ENCODE results near the gene CYB5B.

CYB5B gene

GRCh38 chr16:69448470-69449193 lies 24.2 kb downstream of the CYB5B start:
- FAIRE-seq: no peak

- FAIRE-seq: no peak
These were observed 26.7 kb downstream of the CYB5B start for GRCh38 chr16:69451166-69451565.

GRCh38 chr16:69453936-69454335 lies 29.5 kb downstream of the CYB5B start:
- FAIRE-seq: no peak

- FAIRE-seq: no peak
These were observed 39.5 kb downstream of the CYB5B start for GRCh38 chr16:69463876-69464275.

GRCh38 chr16:69465083-69465721 lies 40.8 kb downstream of the CYB5B start:
- FAIRE-seq: no peak

- no peak for FAIRE-seq
These were observed 41.5 kb downstream of the CYB5B start for GRCh38 chr16:69465881-69466280.

- no peak for FAIRE-seq
These were observed 42.1 kb downstream of the CYB5B start for GRCh38 chr16:69466547-69466946.

GRCh38 chr16:69467080-69467479 lies 42.7 kb downstream of the CYB5B start:
- no peak for FAIRE-seq

GRCh38 chr16:69467531-69468204 lies 43.2 kb downstream of the CYB5B start:
- FAIRE-seq: no peak

GRCh38 chr16:69469807-69470561 lies 45.6 kb downstream of the CYB5B start:
- no peak for FAIRE-seq

GRCh38 chr16:69471121-69471520 lies 46.7 kb downstream of the CYB5B start:
- FAIRE-seq: no peak

- no peak for FAIRE-seq
These were observed 50.0 kb downstream of the CYB5B start for GRCh38 chr16:69474408-69474807.

GRCh38 chr16:69476920-69477443 lies 52.6 kb downstream of the CYB5B start:
- no peak for FAIRE-seq

- FAIRE-seq: no peak
These were observed 53.1 kb downstream of the CYB5B start for GRCh38 chr16:69477546-69477945.

- no peak for FAIRE-seq
These were observed 54.3 kb downstream of the CYB5B start for GRCh38 chr16:69478685-69479084.

- FAIRE-seq: no peak
These were observed 55.4 kb downstream of the CYB5B start for GRCh38 chr16:69479775-69480174.

- FAIRE-seq: no peak
These were observed 57.5 kb downstream of the CYB5B start for GRCh38 chr16:69481901-69482341.

GRCh38 chr16:69482410-69482991 lies 58.1 kb downstream of the CYB5B start:
- no peak for FAIRE-seq

- FAIRE-seq: no peak
These were observed 59.2 kb downstream of the CYB5B start for GRCh38 chr16:69483611-69484010.

- FAIRE-seq: no peak
These were observed 60.9 kb downstream of the CYB5B start for GRCh38 chr16:69485361-69485760.

- no peak for FAIRE-seq
These were observed 61.4 kb downstream of the CYB5B start for GRCh38 chr16:69485816-69486215.

GRCh38 chr16:69486272-69486671 lies 61.9 kb downstream of the CYB5B start:
- no peak for FAIRE-seq

GRCh38 chr16:69486724-69487123 lies 62.3 kb downstream of the CYB5B start:
- no peak for FAIRE-seq
